HCT116 (cell line): ENCODE measurements around the gene MME.

Source experiments
- CTCF ChIP-seq, 3 experiments: fragments of 200-600 bp in 1 of 3; sonication (generic) in 1 of 3; IDR thresholded peaks in 2 of 3; conservative IDR thresholded peaks in 1 of 3; 2 replicates each; pipeline ENCODE4 v1.5.1; 2012 to 2017; ENCODE audit warnings: low read depth in 2 of 3, low read length in 2 of 3, antibody characterized with exemption in 1 of 3, borderline replicate concordance in 1 of 3, control low read depth in 1 of 3, mild to moderate bottlenecking in 1 of 3, mixed read lengths in 1 of 3, mixed run types in 1 of 3, moderate library complexity in 1 of 3; ENCODE audit not compliant: insufficient read depth in 1 of 3
- EZH2 ChIP-seq: fragments of 200-600 bp; sonication (generic); IDR thresholded peaks from 2 replicates; pipeline ENCODE4 v1.6.1; 2017; ENCODE audit warnings: antibody characterized with exemption, mixed run types

- TF ChIP-seq CTCF (IDR thresholded peaks at IDR 0.05 in 2 of 3, conservative IDR thresholded peaks at IDR 0.05 in 1 of 3; ENCODE audit: borderline replicate concordance in 1 of 3, insufficient read depth in 1 of 3, low read depth in 2 of 3, low read length in 2 of 3) (no peak), EZH2 (no peak)
Observed at GRCh38 chr3:155231792-155232191, 151.7 kb downstream of the MME start.
